Lower leg skin (tissue), 3 donors: Measurements from ENCODE around the gene S100A1.

ENCODE experiments used
- CTCF ChIP-seq, 3 donors: fragments of 450-650 bp; IDR thresholded peaks; one replicate each; pipeline ENCODE4 v1.5.1; 2016; ENCODE audit warnings: antibody characterized with exemption in 3 of 3, mild to moderate bottlenecking in 3 of 3, moderate library complexity in 2 of 3
- POLR2A ChIP-seq, 2 donors: fragments of 450-650 bp; IDR thresholded peaks; one replicate each; pipeline ENCODE4 v1.6.1; 2016 to 2017; ENCODE audit warnings: antibody characterized with exemption in 2 of 2, mild to moderate bottlenecking in 1 of 2, moderate library complexity in 1 of 2

GRCh38 chr1:153669606-153670005 is 41.4 kb downstream of the S100A1 start:
- TF ChIP-seq CTCF (IDR thresholded peaks at IDR 0.05): no peak
- no peak for TF ChIP-seq POLR2A (IDR thresholded peaks at IDR 0.05)
